Measurements from ENCODE around the gene CEBPE.

DNA sequence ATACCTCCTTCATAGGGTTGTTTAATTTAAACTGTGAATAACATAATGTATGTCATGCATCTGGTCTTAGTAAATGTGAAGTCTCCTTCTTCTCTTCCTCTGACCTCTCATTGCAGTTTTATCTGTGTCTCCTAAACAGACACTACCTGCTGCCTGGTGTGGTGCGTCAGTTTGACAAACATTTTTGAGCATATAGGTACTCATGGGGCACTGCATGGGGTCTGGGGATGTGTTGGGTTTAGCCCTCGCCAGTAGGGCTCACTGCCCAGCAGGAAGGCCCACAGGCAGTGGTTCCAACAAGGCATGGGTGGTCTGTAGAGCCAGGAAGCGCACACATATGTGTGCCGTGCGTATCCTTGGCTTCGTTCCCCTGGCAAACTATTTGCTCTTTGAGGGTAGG, 3.0 kb upstream of the CEBPE start:
- TF ChIP-seq, protein P1, sequence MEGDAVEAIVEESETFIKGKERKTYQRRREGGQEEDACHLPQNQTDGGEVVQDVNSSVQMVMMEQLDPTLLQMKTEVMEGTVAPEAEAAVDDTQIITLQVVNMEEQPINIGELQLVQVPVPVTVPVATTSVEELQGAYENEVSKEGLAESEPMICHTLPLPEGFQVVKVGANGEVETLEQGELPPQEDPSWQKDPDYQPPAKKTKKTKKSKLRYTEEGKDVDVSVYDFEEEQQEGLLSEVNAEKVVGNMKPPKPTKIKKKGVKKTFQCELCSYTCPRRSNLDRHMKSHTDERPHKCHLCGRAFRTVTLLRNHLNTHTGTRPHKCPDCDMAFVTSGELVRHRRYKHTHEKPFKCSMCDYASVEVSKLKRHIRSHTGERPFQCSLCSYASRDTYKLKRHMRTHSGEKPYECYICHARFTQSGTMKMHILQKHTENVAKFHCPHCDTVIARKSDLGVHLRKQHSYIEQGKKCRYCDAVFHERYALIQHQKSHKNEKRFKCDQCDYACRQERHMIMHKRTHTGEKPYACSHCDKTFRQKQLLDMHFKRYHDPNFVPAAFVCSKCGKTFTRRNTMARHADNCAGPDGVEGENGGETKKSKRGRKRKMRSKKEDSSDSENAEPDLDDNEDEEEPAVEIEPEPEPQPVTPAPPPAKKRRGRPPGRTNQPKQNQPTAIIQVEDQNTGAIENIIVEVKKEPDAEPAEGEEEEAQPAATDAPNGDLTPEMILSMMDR (IDR thresholded peaks at IDR 0.05; ENCODE audit: insufficient read depth, low read depth, low read length) = no peak
- no peak for TF ChIP-seq EZH2 (IDR thresholded peaks at IDR 0.05; ENCODE audit: insufficient read depth, low read length)

Data from astrocyte (in vitro differentiated cells and primary cell).